GM19324 (cell line): ENCODE measurements around the gene AP3M1.
"Not testable (repeated sequence)": the region's sequence is repeated elsewhere in the genome, so short reads cannot be mapped to it uniquely, and the experiment has no call there.

Experiments used
- ATAC-seq: cut with Tn5 transposase; IDR thresholded peaks from one replicate; pipeline ENCODE4 v1.9.1; 2021; ENCODE audit warnings: mild to moderate bottlenecking, moderate library complexity; ENCODE audit not compliant: unreplicated experiment, low FRiP score

AP3M1 gene

GRCh38 chr10:74164716-74165529, 14.3 kb upstream of the AP3M1 start:
- no peak for ATAC-seq

GRCh38 chr10:74163319-74164068, 12.9 kb upstream of the AP3M1 start:
- ATAC-seq, result no peak

GRCh38 chr10:74160013-74160412, 9.4 kb upstream of the AP3M1 start:
- no peak for ATAC-seq

- ATAC-seq, result no peak
Measured at GRCh38 chr10:74156919-74157289, 6.3 kb upstream of the AP3M1 start.

- ATAC-seq, result no peak
Measured at GRCh38 chr10:74153676-74154075, 3.0 kb upstream of the AP3M1 start.

- ATAC-seq, result no peak
Measured at GRCh38 chr10:74153123-74153522, 2.5 kb upstream of the AP3M1 start.

- ATAC-seq, result no peak
Measured at GRCh38 chr10:74151879-74152722, 1.5 kb upstream of the AP3M1 start.

- peak; percentile 84 for ATAC-seq
Measured at GRCh38 chr10:74150990-74151878, 606 bp upstream of the AP3M1 start, which contains the start of gene ADK. TSS of gene ADK (plus strand) at chr10:74151221. CDS start at chr10:74151279, 58 bp downstream.

GRCh38 chr10:74146980-74147379, 3.6 kb downstream of the AP3M1 start:
- not testable (repeated sequence) for ATAC-seq

GRCh38 chr10:74145133-74145532, 5.5 kb downstream of the AP3M1 start:
- no peak for ATAC-seq

- no peak for ATAC-seq
Measured at GRCh38 chr10:74140553-74140952, 10.1 kb downstream of the AP3M1 start.

GRCh38 chr10:74139981-74140380, 10.6 kb downstream of the AP3M1 start:
- no peak for ATAC-seq

- ATAC-seq, result not testable (repeated sequence)
Measured at GRCh38 chr10:74138596-74138995, 12.0 kb downstream of the AP3M1 start.

GRCh38 chr10:74137992-74138391, 12.6 kb downstream of the AP3M1 start:
- ATAC-seq, result no peak

- ATAC-seq, result no peak
Measured at GRCh38 chr10:74135452-74135851, 15.2 kb downstream of the AP3M1 start.

- no peak for ATAC-seq
Measured at GRCh38 chr10:74133923-74134820, 16.5 kb downstream of the AP3M1 start.

GRCh38 chr10:74123081-74123480, 27.5 kb downstream of the AP3M1 start:
- ATAC-seq, result no peak

GRCh38 chr10:74122060-74122459, 28.6 kb downstream of the AP3M1 start:
- no peak for ATAC-seq

GRCh38 chr10:74121368-74121767, 29.3 kb downstream of the AP3M1 start:
- ATAC-seq, result no peak
